Measurements from ENCODE around the gene PTPRG. TPM values are rescaled to one million over a fixed set of nuclear protein-coding genes. Genes with fewer than 3 reads are reported as not detected.

The PTPRG gene
- total and polyA plus RNA-seq, 2 donors (not counting 1 experiment from before 2014, with no cell fraction given) = 67.0 to 97.9 TPM

DNA sequence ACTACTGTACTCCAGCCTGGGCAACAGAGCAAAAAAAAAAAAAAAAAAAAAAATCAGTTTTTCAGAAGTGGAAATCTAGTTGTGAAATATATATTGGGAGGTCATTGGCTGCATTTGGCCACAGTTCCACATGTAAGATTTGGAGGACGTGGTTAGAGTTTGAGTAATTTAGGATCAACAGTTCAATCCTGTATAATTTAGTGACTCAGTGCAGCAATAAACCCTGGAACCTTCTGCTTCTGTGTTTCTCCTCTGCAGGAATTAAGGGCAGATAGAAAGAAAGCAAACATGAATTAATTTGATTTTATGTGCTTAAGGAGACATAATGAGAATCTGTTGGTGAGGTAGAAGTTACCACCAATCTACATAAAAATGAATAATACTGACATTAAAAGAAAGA, 347.0 kb downstream of the PTPRG start:
- no peaks in the 10 kb centered on the region for H3K27me3 ChIP-seq (ENCODE audit: control insufficient read depth, insufficient read depth, low read length)
- no peak overlapping the region for H3K27ac ChIP-seq (ENCODE audit: insufficient read depth, low read length)
- no peaks in the 10 kb centered on the region for H3K36me3 ChIP-seq (ENCODE audit: control insufficient read depth, insufficient read depth, low read length)
- H3K4me1 ChIP-seq (ENCODE audit: control insufficient read depth, extremely low read depth, insufficient read depth, low read length) = peaks cover 5% of the 10 kb centered on the region
- H3K9me3 ChIP-seq (ENCODE audit: control insufficient read depth, insufficient read depth, low read depth, low read length) = no peaks in the 10 kb centered on the region
- H4K20me1 ChIP-seq (ENCODE audit: control insufficient read depth, extremely low read depth, insufficient read depth, low read length) = no peaks in the 10 kb centered on the region
- TF ChIP-seq, protein P1, sequence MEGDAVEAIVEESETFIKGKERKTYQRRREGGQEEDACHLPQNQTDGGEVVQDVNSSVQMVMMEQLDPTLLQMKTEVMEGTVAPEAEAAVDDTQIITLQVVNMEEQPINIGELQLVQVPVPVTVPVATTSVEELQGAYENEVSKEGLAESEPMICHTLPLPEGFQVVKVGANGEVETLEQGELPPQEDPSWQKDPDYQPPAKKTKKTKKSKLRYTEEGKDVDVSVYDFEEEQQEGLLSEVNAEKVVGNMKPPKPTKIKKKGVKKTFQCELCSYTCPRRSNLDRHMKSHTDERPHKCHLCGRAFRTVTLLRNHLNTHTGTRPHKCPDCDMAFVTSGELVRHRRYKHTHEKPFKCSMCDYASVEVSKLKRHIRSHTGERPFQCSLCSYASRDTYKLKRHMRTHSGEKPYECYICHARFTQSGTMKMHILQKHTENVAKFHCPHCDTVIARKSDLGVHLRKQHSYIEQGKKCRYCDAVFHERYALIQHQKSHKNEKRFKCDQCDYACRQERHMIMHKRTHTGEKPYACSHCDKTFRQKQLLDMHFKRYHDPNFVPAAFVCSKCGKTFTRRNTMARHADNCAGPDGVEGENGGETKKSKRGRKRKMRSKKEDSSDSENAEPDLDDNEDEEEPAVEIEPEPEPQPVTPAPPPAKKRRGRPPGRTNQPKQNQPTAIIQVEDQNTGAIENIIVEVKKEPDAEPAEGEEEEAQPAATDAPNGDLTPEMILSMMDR (conservative IDR thresholded peaks at IDR 0.05 in 1 of 2, IDR thresholded peaks at IDR 0.05 in 1 of 2; ENCODE audit: low read depth in 1 of 2, low read length in 2 of 2) = no peak
- TF ChIP-seq EZH2 (IDR thresholded peaks at IDR 0.05; ENCODE audit: low read length, missing control alignments) = no peak
- no peak overlapping the region for H2AFZ ChIP-seq (ENCODE audit: low read length)
- H3K4me3 ChIP-seq (replicated peaks in 1 of 4; ENCODE audit: control extremely low read depth in 1 of 4, insufficient read depth in 1 of 4, low read depth in 3 of 4, low read length in 4 of 4) = no peak overlapping the region
- no peak overlapping the region for H3K4me2 ChIP-seq (ENCODE audit: extremely low read depth, insufficient read depth, low read length)
- DNase-seq (ENCODE audit: low read depth in 2 of 2) = peak; percentile 46 to 75
- no peak overlapping the region for H3K9ac ChIP-seq (ENCODE audit: insufficient read depth, low read length)
- H3K79me2 ChIP-seq (ENCODE audit: control insufficient read depth, insufficient read depth, low read length) = no peaks in the 10 kb centered on the region

DNA sequence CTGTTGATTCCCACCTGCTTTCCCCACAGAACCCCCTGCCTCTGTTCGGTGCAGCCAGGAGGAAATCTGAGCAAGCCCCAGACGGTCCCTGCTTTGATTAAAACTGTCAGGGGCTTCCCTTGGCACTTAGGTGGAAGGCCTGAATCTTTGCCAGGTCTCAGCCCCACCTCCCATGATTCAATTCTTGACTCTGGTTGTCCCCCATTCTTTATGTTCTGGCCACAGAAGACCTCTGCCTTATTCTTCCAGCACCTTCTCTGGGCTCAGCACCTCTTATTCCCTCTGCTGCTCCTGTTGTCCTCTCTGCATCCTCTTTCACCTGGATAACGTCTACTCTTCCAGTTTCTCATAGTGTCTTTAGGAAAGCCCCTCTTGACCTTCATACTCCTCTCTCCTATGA, 349.4 kb downstream of the PTPRG start:
- Histone ChIP-seq H3K9ac (ENCODE audit: insufficient read depth, low read length) (no peak overlapping the region), H3K4me3 (replicated peaks in 1 of 4; ENCODE audit: control extremely low read depth in 1 of 4, insufficient read depth in 1 of 4, low read depth in 3 of 4, low read length in 4 of 4) (no peak overlapping the region), H3K9me3 (ENCODE audit: control insufficient read depth, insufficient read depth, low read depth, low read length) (no peaks in the 10 kb centered on the region), H3K27ac (ENCODE audit: insufficient read depth, low read length) (no peak overlapping the region), H3K36me3 (ENCODE audit: control insufficient read depth, insufficient read depth, low read length) (no peaks in the 10 kb centered on the region), H3K4me2 (ENCODE audit: extremely low read depth, insufficient read depth, low read length) (no peak overlapping the region), H4K20me1 (ENCODE audit: control insufficient read depth, extremely low read depth, insufficient read depth, low read length) (no peaks in the 10 kb centered on the region), H2AFZ (ENCODE audit: low read length) (no peak overlapping the region), H3K4me1 (ENCODE audit: control insufficient read depth, extremely low read depth, insufficient read depth, low read length) (no peaks in the 10 kb centered on the region), H3K27me3 (ENCODE audit: control insufficient read depth, insufficient read depth, low read length) (no peaks in the 10 kb centered on the region), H3K79me2 (ENCODE audit: control insufficient read depth, insufficient read depth, low read length) (no peaks in the 10 kb centered on the region)
- TF ChIP-seq, protein P1 (conservative IDR thresholded peaks at IDR 0.05 in 1 of 2, IDR thresholded peaks at IDR 0.05 in 1 of 2; ENCODE audit: low read depth in 1 of 2, low read length in 2 of 2) = no peak
- no peak for TF ChIP-seq EZH2 (IDR thresholded peaks at IDR 0.05; ENCODE audit: low read length, missing control alignments)
- DNase-seq (ENCODE audit: low read depth in 2 of 2) = no peak

DNA sequence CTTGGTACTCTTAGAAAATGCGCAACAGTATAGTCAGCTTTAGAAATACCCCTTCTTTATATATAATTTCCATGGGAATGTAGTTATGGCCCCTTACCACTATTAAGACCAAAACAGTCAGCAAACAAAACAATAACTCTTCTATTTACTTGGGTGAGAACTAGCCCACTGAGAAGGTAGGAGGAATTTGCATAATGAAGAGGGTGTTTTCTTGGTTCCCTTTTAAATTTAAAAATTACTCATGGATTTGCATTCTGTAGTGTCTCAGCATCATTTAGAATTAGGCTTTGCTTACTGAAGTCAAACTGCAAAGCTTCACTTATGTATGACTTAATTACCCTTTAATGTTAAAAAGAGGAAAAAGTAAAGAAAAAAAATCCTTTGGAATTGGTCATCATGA, 350.8 kb downstream of the PTPRG start:
- Histone ChIP-seq H3K27ac (ENCODE audit: insufficient read depth, low read length) (no peak overlapping the region), H3K9ac (ENCODE audit: insufficient read depth, low read length) (no peak overlapping the region), H4K20me1 (ENCODE audit: control insufficient read depth, extremely low read depth, insufficient read depth, low read length) (no peaks in the 10 kb centered on the region), H3K9me3 (ENCODE audit: control insufficient read depth, insufficient read depth, low read depth, low read length) (no peaks in the 10 kb centered on the region), H3K4me3 (replicated peaks in 1 of 4; ENCODE audit: control extremely low read depth in 1 of 4, insufficient read depth in 1 of 4, low read depth in 3 of 4, low read length in 4 of 4) (no peak overlapping the region), H3K4me1 (ENCODE audit: control insufficient read depth, extremely low read depth, insufficient read depth, low read length) (no peaks in the 10 kb centered on the region), H3K27me3 (ENCODE audit: control insufficient read depth, insufficient read depth, low read length) (no peaks in the 10 kb centered on the region), H3K36me3 (ENCODE audit: control insufficient read depth, insufficient read depth, low read length) (no peaks in the 10 kb centered on the region), H3K79me2 (ENCODE audit: control insufficient read depth, insufficient read depth, low read length) (no peaks in the 10 kb centered on the region), H2AFZ (ENCODE audit: low read length) (no peak overlapping the region), H3K4me2 (ENCODE audit: extremely low read depth, insufficient read depth, low read length) (no peak overlapping the region)
- no peak for TF ChIP-seq EZH2 (IDR thresholded peaks at IDR 0.05; ENCODE audit: low read length, missing control alignments)
- TF ChIP-seq, protein P1 (conservative IDR thresholded peaks at IDR 0.05 in 1 of 2, IDR thresholded peaks at IDR 0.05 in 1 of 2; ENCODE audit: low read depth in 1 of 2, low read length in 2 of 2) = no peak
- DNase-seq (ENCODE audit: low read depth in 2 of 2) = no peak
